ENCODE data around the gene SNTB2. TPM values are rescaled to one million over a fixed set of nuclear protein-coding genes. Genes with fewer than 3 reads are reported as not detected.

SNTB2 gene
- polyA plus RNA-seq, 3 donors, result 1.2 to 6.0 (median 5.0) TPM

DNA sequence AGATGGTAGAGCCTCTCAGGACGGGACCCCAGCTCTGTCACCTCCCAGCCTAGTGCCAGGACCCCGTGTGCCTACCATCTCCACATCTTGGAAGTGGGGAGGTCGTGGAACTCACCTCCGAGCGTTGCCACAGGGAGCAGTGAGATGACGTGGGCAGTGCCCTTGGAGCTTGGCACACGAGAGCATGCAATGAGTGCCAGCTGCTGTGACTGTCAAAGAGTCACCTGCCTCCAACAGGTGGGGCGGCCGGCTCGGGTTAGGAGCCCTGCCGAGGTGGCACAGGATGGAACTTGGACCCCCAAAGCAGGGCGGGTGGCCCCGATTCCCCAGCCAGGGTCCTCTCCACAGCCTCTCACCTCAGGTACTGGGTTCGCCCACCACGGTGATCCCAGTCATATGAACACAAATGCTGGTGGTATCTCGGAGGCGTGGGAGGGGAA lies 129.7 kb downstream of the SNTB2 start:
- TF ChIP-seq, protein P1, sequence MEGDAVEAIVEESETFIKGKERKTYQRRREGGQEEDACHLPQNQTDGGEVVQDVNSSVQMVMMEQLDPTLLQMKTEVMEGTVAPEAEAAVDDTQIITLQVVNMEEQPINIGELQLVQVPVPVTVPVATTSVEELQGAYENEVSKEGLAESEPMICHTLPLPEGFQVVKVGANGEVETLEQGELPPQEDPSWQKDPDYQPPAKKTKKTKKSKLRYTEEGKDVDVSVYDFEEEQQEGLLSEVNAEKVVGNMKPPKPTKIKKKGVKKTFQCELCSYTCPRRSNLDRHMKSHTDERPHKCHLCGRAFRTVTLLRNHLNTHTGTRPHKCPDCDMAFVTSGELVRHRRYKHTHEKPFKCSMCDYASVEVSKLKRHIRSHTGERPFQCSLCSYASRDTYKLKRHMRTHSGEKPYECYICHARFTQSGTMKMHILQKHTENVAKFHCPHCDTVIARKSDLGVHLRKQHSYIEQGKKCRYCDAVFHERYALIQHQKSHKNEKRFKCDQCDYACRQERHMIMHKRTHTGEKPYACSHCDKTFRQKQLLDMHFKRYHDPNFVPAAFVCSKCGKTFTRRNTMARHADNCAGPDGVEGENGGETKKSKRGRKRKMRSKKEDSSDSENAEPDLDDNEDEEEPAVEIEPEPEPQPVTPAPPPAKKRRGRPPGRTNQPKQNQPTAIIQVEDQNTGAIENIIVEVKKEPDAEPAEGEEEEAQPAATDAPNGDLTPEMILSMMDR (IDR thresholded peaks at IDR 0.05), result no peak
- Histone ChIP-seq H3K36me3 (replicated peaks in 1 of 2; ENCODE audit: control insufficient read depth in 1 of 2, insufficient read depth in 2 of 2, low read length in 2 of 2) (peaks cover 68 to 86% of the 10 kb centered on the region in 2 donors), H3K79me2 (ENCODE audit: insufficient read depth, low read length) (peaks cover 64% of the 10 kb centered on the region), H4K20me1 (ENCODE audit: insufficient read depth, low read length) (peaks cover 88% of the 10 kb centered on the region), H3K4me3 (replicated peaks in 1 of 3; ENCODE audit: low read depth in 2 of 3, low read length in 3 of 3) (no peak overlapping the region), H3K27me3 (ENCODE audit: control insufficient read depth in 2 of 2, insufficient read depth in 2 of 2, low read length in 2 of 2) (no peaks in the 10 kb centered on the region), H3K4me2 (replicated peaks; ENCODE audit: extremely low read depth, low read length, poor library complexity, severe bottlenecking) (no peak overlapping the region), H3K27ac (ENCODE audit: low read depth in 1 of 2, low read length in 2 of 2) (peak overlapping the region in 1 of 2 donors; percentile 31), H3K4me1 (ENCODE audit: control insufficient read depth in 1 of 2, insufficient read depth in 2 of 2, low read length in 2 of 2) (peaks cover 8% of the 10 kb centered on the region in 2 donors), H3K9me3 (replicated peaks in 1 of 2; ENCODE audit: control insufficient read depth in 1 of 2, insufficient read depth in 1 of 2, low read length in 2 of 2) (no peaks in the 10 kb centered on the region), H2AFZ (ENCODE audit: insufficient read depth, low read depth, low read length, poor library complexity, severe bottlenecking) (no peak overlapping the region), H3K9ac (ENCODE audit: insufficient read depth, low read length, poor library complexity, severe bottlenecking) (no peak overlapping the region)
- peaks cover 64 to 84% of the 10 kb centered on the region in 2 donors for H3K36me3 Mint-ChIP-seq
- no peaks in the 10 kb centered on the region for H3K27me3 Mint-ChIP-seq (ENCODE audit: low read depth in 3 of 3)
- H3K4me1 Mint-ChIP-seq, result peaks cover 9% of the 10 kb centered on the region
- no peak overlapping the region for H3K4me3 Mint-ChIP-seq
- H3K27ac Mint-ChIP-seq, result peak overlapping the region in 1 of 7 donors; percentile 63
- 97% methylated on average over 14 of the region's 17 CpGs for WGBS (ENCODE audit: insufficient coverage)
- DNase-seq, result no peak
- peaks cover 0 to 2% (median 0%) of the 10 kb centered on the region in 7 donors for H3K9me3 Mint-ChIP-seq
- intact Hi-C loops (cut with micrococcal nuclease), result loop anchor here in 1 of 2 donors (10.0 kb wide), 1 partner anchor 182 kb away; the partner anchor contains the start of genes CHTF8 and UTP4

GRCh38 chr16:69318177-69318910 lies 131.4 kb downstream of the SNTB2 start:
- intact Hi-C loops (cut with micrococcal nuclease), result loop anchor here in 1 of 2 donors (10.0 kb wide), 1 partner anchor 184 kb away; the partner anchor contains the start of genes CHTF8 and UTP4
- Mint-ChIP-seq H3K4me3 (no peak overlapping the region), H3K27ac (peak overlapping the region in 1 of 7 donors; percentile 26), H3K9me3 (peaks cover 0 to 2% (median 0%) of the 10 kb centered on the region in 7 donors), H3K36me3 (peaks cover 75 to 98% of the 10 kb centered on the region in 2 donors), H3K27me3 (ENCODE audit: low read depth in 3 of 3) (no peaks in the 10 kb centered on the region), H3K4me1 (no peaks in the 10 kb centered on the region)
- Histone ChIP-seq H3K27me3 (ENCODE audit: control insufficient read depth in 2 of 2, insufficient read depth in 2 of 2, low read length in 2 of 2) (no peaks in the 10 kb centered on the region), H3K9ac (ENCODE audit: insufficient read depth, low read length, poor library complexity, severe bottlenecking) (no peak overlapping the region), H3K4me1 (ENCODE audit: control insufficient read depth in 1 of 2, insufficient read depth in 2 of 2, low read length in 2 of 2) (no peaks in the 10 kb centered on the region), H2AFZ (ENCODE audit: insufficient read depth, low read depth, low read length, poor library complexity, severe bottlenecking) (no peak overlapping the region), H3K36me3 (replicated peaks in 1 of 2; ENCODE audit: control insufficient read depth in 1 of 2, insufficient read depth in 2 of 2, low read length in 2 of 2) (peaks cover 85 to 100% of the 10 kb centered on the region in 2 donors), H3K27ac (ENCODE audit: low read depth in 1 of 2, low read length in 2 of 2) (no peak overlapping the region), H3K4me3 (replicated peaks in 1 of 3; ENCODE audit: low read depth in 2 of 3, low read length in 3 of 3) (no peak overlapping the region), H3K9me3 (replicated peaks in 1 of 2; ENCODE audit: control insufficient read depth in 1 of 2, insufficient read depth in 1 of 2, low read length in 2 of 2) (no peaks in the 10 kb centered on the region), H3K4me2 (replicated peaks; ENCODE audit: extremely low read depth, low read length, poor library complexity, severe bottlenecking) (no peak overlapping the region), H3K79me2 (ENCODE audit: insufficient read depth, low read length) (peaks cover 51% of the 10 kb centered on the region), H4K20me1 (ENCODE audit: insufficient read depth, low read length) (peaks cover 89% of the 10 kb centered on the region)
- no peak for DNase-seq
- WGBS (ENCODE audit: insufficient coverage), result 99% methylated on average over 27 of the region's 30 CpGs
- TF ChIP-seq, protein P1 (IDR thresholded peaks at IDR 0.05), result no peak
